KMS-11 (cell line): ENCODE measurements around the gene PCED1B.
"Not testable (repeated sequence)": the region's sequence is repeated elsewhere in the genome, so short reads cannot be mapped to it uniquely, and the experiment has no call there.

ENCODE experiments used
- H2AFZ ChIP-seq: fragments of 200-600 bp; sonication (generic); 2 replicates; pipeline ENCODE4 v1.6.1; 2016; ENCODE audit warnings: antibody characterized with exemption, mixed run types, low read depth
- H3K27ac ChIP-seq: fragments of 200-600 bp; sonication (generic); 2 replicates; pipeline ENCODE4 v1.6.1; 2016; ENCODE audit warnings: mild to moderate bottlenecking, mixed run types
- H3K27me3 ChIP-seq: fragments of 200-600 bp; sonication (generic); 2 replicates; pipeline ENCODE4 v1.6.1; 2017; ENCODE audit warnings: mild to moderate bottlenecking, low read depth, mixed run types, moderate library complexity; ENCODE audit not compliant: insufficient read depth
- H3K36me3 ChIP-seq: fragments of 200-600 bp; sonication (generic); 2 replicates; pipeline ENCODE4 v1.6.1; 2017; ENCODE audit warnings: mild to moderate bottlenecking, mixed run types; ENCODE audit not compliant: insufficient read depth
- H3K4me1 ChIP-seq: fragments of 200-600 bp; sonication (generic); 2 replicates; pipeline ENCODE4 v1.6.1; 2016; ENCODE audit warnings: mild to moderate bottlenecking, low read depth, mixed run types; ENCODE audit not compliant: poor library complexity, severe bottlenecking
- H3K4me2 ChIP-seq: fragments of 200-600 bp; sonication (generic); 2 replicates; pipeline ENCODE4 v1.7.0; 2016; ENCODE audit warnings: mild to moderate bottlenecking, mixed run types
- H3K4me3 ChIP-seq: fragments of 200-600 bp; sonication (generic); IDR thresholded peaks from 2 replicates; pipeline ENCODE4 v1.6.1; 2017; ENCODE audit warnings: low read depth, low read length, mixed read lengths; ENCODE audit not compliant: insufficient read depth
- H3K79me2 ChIP-seq: fragments of 200-600 bp; sonication (generic); 2 replicates; pipeline ENCODE4 v1.6.1; 2016; ENCODE audit warnings: low read depth, mixed run types; ENCODE audit not compliant: insufficient read depth
- H3K9ac ChIP-seq: fragments of 200-600 bp; sonication (generic); 2 replicates; pipeline ENCODE4 v1.6.1; 2016; ENCODE audit warnings: mild to moderate bottlenecking, mixed run types
- H4K20me1 ChIP-seq: fragments of 200-600 bp; sonication (generic); 2 replicates; pipeline ENCODE4 v1.6.1; 2016; ENCODE audit warnings: mild to moderate bottlenecking, mixed run types; ENCODE audit not compliant: insufficient read depth
- TF ChIP-seq, protein P1 (sequence below): fragments of 200-600 bp; sonication (generic); conservative IDR thresholded peaks from 2 replicates; pipeline ENCODE4 v1.6.1; 2017; ENCODE audit warnings: low read depth, mild to moderate bottlenecking, antibody characterized with exemption, low read length, moderate library complexity, mixed read lengths

PCED1B gene

DNA sequence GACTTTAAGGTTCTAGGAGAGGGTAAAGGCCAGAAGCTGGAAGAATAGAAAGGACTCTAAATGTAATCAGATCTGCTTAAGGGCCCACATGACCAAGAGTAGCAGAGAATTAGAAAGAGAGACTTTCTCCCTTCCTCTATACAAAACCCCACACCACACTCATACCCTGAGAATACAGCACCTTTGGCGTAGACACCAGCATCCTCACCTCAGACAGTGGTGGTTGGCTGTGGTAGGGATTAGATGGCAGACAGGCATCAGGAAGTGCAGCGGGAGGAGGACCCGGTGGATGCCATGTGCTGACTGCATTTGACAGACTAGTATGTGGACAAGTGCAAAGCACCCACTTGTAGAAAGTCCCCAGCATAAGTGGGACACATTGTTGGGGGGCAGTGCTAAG is 98.6 kb downstream of the PCED1B start:
- Histone ChIP-seq H3K79me2 (no peaks in the 10 kb centered on the region), H2AFZ (no peak overlapping the region), H3K4me3 (no peak overlapping the region), H3K9ac (no peak overlapping the region), H3K27me3 (no peaks in the 10 kb centered on the region), H3K36me3 (no peaks in the 10 kb centered on the region), H4K20me1 (no peaks in the 10 kb centered on the region), H3K4me1 (no peaks in the 10 kb centered on the region), H3K4me2 (no peak overlapping the region), H3K27ac (no peak overlapping the region)
- TF ChIP-seq, protein P1, sequence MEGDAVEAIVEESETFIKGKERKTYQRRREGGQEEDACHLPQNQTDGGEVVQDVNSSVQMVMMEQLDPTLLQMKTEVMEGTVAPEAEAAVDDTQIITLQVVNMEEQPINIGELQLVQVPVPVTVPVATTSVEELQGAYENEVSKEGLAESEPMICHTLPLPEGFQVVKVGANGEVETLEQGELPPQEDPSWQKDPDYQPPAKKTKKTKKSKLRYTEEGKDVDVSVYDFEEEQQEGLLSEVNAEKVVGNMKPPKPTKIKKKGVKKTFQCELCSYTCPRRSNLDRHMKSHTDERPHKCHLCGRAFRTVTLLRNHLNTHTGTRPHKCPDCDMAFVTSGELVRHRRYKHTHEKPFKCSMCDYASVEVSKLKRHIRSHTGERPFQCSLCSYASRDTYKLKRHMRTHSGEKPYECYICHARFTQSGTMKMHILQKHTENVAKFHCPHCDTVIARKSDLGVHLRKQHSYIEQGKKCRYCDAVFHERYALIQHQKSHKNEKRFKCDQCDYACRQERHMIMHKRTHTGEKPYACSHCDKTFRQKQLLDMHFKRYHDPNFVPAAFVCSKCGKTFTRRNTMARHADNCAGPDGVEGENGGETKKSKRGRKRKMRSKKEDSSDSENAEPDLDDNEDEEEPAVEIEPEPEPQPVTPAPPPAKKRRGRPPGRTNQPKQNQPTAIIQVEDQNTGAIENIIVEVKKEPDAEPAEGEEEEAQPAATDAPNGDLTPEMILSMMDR: no peak

DNA sequence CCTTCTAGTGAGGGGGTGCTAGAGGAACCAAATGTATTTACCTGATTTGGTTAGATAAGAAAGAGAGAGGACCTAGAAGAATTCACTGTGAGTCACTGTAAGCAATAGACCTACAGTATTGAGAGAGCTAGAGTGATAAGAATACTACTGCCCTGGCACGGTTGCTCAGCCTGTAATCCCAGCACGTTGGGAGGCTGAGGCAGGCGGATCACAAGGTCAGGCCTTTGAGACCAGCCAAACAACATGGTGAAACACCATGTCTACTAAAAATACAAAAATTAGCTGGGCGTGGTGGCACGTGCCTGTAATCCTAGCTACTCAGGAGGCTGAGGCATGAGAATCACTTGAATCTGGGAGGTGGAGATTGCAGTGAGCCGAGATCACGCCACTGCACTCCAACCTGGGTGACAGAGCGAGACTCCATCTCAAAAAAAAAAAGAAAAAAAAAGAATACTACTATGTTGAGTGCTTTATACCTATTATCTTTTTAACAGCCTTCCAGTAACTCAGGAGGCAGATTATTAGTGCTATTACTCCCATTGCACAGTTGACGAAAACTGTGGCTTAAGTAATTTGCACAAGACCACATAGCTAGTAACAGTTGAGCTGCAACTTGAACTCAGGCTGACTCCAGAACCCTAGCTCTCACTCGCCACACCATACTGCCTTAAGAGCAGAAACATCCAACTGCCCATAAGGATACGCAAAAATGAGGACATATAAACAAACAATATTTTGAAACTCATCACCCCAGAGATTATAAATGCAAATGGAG is 102.9 kb downstream of the PCED1B start:
- not testable (repeated sequence) for H3K4me2 ChIP-seq, H3K4me3 ChIP-seq, H3K4me1 ChIP-seq, H3K79me2 ChIP-seq, H3K9ac ChIP-seq, H3K36me3 ChIP-seq, H3K27ac ChIP-seq, H4K20me1 ChIP-seq, H2AFZ ChIP-seq, H3K27me3 ChIP-seq

DNA sequence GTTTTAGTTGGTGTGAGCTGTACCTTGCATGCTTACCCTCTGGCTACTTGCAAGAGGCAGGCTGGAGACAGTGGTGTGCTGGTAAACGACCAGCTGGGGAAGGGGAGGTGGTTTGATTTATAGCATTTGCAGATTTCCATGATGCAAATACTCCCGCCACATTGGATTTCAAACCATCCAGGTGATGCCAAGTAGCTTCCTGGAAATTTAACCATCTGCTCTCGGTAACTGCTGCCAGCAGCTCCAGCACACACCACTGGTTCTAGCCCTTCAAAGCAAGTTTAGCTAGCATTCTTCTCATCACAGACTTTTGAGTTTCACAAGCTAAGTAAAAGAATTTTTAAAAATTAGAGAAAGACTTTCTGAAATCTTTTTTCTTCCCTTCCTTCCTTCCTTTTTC is 104.8 kb downstream of the PCED1B start:
- H3K4me2 ChIP-seq: no peak overlapping the region

DNA sequence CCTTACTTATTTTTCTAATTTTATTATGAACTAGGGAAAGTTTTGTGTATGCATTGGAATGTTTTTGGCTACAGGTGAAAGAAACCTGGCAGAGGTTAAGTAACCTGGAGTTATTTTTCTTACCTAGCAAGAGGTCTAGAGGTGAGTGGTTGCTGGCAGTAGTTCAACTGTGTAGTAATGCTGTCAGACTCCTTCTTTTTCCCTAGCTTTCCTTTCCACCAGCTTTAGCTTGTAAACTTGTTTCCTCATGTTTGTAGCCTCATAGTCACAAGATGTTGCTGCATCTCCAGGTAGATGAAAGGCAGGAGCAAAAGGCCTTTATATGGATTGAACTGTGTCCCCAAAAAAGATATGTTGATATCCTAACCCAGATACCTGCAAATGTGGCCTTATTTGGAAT is 105.4 kb downstream of the PCED1B start:
- no peaks in the 10 kb centered on the region for H3K36me3 ChIP-seq
- H3K4me3 ChIP-seq: no peak overlapping the region
- TF ChIP-seq, protein P1: no peak
- no peaks in the 10 kb centered on the region for H3K4me1 ChIP-seq
- no peak overlapping the region for H3K9ac ChIP-seq
- H3K27me3 ChIP-seq: no peaks in the 10 kb centered on the region
- no peak overlapping the region for H3K27ac ChIP-seq
- H4K20me1 ChIP-seq: no peaks in the 10 kb centered on the region
- no peak overlapping the region for H3K4me2 ChIP-seq
- no peaks in the 10 kb centered on the region for H3K79me2 ChIP-seq
- no peak overlapping the region for H2AFZ ChIP-seq

More for the DNA sequence above, 104.8 kb downstream of the PCED1B start:
- TF ChIP-seq, protein P1: no peak
- Histone ChIP-seq H3K79me2 (no peaks in the 10 kb centered on the region), H3K27ac (no peak overlapping the region), H4K20me1 (no peaks in the 10 kb centered on the region), H3K4me1 (no peaks in the 10 kb centered on the region), H3K27me3 (no peaks in the 10 kb centered on the region), H3K4me3 (no peak overlapping the region), H2AFZ (no peak overlapping the region), H3K36me3 (no peaks in the 10 kb centered on the region), H3K9ac (no peak overlapping the region)

DNA sequence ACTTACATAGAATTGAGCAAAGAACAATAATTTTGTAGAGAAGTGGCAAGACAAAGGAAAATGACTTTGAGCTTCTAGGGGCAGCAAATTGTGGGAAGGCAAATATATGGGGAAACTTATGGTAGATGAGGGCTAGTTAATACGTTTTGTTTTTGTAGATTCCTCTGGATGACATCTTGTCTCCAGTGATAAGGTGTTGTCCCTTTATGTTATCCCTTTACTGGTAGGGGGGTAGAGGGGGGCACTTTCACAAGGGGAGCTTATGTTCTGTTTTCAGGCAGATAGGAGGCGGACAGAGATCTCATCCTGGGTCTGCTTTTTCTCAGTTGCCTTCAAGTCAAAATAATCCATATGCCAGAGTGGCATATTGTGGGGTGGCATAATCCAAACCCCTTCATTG is 106.8 kb downstream of the PCED1B start:
- H4K20me1 ChIP-seq: no peaks in the 10 kb centered on the region
- no peak overlapping the region for H3K9ac ChIP-seq
- no peaks in the 10 kb centered on the region for H3K27me3 ChIP-seq
- no peak overlapping the region for H2AFZ ChIP-seq
- H3K4me3 ChIP-seq: no peak overlapping the region
- H3K27ac ChIP-seq: no peak overlapping the region
- H3K36me3 ChIP-seq: no peaks in the 10 kb centered on the region
- TF ChIP-seq, protein P1: no peak
- no peaks in the 10 kb centered on the region for H3K4me1 ChIP-seq
- H3K79me2 ChIP-seq: no peaks in the 10 kb centered on the region
- H3K4me2 ChIP-seq: no peak overlapping the region
